Astrocyte of the spinal cord (primary cell): Measurements from ENCODE around the gene COL5A1.

ENCODE experiments used
- DNase-seq: peaks from one replicate; pipeline ENCODE4 v3.0.0; 2011; ENCODE audit warnings: low read depth, low spot score
- H3K4me3 ChIP-seq: 2 replicates; pipeline ENCODE4 v1.5.1; 2011; ENCODE audit warnings: low read depth, mild to moderate bottlenecking, low read length, moderate library complexity
- in situ Hi-C: cut with HindIII; loops from 2 replicates; pipeline ENCODE4 v1.10.0; 2017; ENCODE audit warnings: low sequenced_read_pairs
- TF ChIP-seq, protein P1 (sequence below): IDR thresholded peaks from 2 replicates; pipeline ENCODE4 v1.5.1; 2012; ENCODE audit warnings: low read depth, mild to moderate bottlenecking, low read length, inconsistent platforms

Gene COL5A1

DNA sequence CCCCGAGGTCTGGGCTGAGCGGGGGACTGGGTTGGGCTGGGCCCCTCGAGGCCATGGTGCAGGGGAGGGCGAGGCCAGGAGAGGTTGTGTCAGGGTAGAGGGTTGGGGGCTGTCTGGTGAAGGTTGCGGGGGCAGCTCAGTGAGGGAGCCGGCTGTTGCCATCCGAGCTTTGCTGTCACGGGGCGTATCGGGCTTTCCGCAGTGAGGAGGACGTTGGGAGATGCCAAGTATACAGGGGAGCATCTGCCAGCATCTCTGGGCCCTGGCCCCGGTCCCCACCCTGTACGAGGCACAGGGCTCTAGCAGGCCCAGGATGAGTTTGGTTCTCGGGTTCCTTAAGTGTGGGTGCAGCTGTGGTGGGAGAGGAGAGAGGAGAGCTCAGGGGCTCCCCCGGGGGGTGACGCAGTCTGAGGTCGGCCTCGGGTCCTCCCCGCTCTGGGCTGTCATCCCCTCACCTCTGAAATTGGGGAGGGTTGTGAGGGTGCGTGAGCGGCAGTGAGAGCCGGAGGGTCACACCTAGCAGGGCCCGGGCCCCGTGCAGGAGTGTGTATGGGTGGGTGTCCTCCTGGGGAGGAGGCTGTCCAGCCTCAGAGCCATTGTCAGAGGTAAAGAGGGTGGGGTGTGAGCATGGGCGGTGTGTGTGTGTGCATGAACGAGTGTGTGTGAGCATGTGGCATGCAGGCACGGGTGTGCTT is 87.3 kb downstream of the COL5A1 start:
- in situ Hi-C loops: no loop called here
- no peak for DNase-seq
- TF ChIP-seq, protein P1, sequence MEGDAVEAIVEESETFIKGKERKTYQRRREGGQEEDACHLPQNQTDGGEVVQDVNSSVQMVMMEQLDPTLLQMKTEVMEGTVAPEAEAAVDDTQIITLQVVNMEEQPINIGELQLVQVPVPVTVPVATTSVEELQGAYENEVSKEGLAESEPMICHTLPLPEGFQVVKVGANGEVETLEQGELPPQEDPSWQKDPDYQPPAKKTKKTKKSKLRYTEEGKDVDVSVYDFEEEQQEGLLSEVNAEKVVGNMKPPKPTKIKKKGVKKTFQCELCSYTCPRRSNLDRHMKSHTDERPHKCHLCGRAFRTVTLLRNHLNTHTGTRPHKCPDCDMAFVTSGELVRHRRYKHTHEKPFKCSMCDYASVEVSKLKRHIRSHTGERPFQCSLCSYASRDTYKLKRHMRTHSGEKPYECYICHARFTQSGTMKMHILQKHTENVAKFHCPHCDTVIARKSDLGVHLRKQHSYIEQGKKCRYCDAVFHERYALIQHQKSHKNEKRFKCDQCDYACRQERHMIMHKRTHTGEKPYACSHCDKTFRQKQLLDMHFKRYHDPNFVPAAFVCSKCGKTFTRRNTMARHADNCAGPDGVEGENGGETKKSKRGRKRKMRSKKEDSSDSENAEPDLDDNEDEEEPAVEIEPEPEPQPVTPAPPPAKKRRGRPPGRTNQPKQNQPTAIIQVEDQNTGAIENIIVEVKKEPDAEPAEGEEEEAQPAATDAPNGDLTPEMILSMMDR: no peak
- no peak overlapping the region for H3K4me3 ChIP-seq

DNA sequence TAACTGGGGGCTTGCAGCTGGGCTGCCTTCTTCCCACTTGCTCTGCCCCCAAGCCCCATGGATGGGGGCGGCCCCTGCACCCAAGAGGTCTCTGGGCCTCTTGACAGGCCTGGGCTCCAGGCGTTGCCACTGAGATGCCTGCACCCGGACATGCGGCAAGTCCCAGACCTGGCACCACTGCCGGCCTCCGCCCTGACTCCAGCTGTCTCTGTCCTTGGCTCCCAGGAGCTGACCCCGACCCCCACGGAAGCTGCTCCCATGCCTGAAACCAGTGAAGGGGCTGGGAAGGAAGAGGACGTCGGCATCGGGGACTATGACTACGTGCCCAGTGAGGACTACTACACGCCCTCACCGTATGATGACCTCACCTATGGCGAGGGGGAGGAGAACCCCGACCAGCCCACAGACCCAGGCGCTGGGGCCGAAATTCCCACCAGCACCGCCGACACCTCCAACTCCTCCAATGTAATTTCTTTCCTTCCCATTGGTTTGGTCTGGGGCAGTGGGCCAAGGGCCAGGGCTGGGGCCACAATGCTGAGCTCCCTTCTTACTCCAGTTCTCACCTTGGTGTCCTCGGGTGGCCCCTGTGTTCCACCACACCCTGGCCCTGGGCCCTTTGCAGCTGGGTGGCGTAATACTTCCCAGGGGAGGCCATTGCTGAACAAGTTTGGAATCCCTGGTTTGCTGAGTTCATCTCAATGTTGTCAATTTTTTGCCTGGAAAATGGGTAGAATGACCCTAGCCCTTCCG is 88.6 kb downstream of the COL5A1 start:
- DNase-seq: no peak
- in situ Hi-C loops: no loop called here
- H3K4me3 ChIP-seq: no peak overlapping the region
- TF ChIP-seq, protein P1: no peak

DNA sequence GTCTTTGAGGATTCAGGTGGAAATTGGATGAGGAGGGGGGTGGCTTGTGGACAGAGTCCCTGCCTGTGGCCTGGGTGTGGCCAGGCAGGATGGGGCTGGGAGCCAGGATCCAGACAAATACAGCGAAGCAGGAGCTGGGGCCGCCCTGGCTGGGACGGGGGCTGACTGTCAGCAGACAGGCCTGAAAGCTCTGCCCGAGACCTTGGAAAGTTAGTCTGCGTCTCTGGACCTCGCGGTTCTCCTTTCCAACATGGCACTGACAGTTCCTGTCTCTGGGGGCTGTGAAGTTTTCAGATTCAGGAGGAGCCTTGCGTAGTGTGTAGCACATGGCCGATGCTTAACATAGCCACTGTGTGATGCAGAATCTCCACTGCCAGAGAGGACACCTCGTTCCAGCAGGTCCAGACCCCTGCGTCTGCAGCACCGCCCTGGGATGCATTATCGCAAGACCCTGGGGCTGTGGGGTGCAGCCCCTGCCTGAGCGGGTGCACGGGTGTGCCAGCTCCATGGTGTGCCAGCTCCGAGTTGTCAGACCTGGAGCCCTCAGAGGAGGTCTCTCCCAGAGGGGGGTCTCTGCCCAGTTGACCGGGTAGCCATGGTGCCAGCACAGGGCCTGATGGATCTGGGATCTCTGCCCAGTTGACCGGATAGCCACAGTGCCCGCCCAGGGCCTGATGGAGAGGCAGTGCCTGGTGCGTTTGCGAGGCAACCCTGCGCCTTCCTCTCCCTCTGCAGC is 89.3 kb downstream of the COL5A1 start:
- DNase-seq: no peak
- in situ Hi-C loops: no loop called here
- TF ChIP-seq, protein P1: no peak
- no peak overlapping the region for H3K4me3 ChIP-seq

DNA sequence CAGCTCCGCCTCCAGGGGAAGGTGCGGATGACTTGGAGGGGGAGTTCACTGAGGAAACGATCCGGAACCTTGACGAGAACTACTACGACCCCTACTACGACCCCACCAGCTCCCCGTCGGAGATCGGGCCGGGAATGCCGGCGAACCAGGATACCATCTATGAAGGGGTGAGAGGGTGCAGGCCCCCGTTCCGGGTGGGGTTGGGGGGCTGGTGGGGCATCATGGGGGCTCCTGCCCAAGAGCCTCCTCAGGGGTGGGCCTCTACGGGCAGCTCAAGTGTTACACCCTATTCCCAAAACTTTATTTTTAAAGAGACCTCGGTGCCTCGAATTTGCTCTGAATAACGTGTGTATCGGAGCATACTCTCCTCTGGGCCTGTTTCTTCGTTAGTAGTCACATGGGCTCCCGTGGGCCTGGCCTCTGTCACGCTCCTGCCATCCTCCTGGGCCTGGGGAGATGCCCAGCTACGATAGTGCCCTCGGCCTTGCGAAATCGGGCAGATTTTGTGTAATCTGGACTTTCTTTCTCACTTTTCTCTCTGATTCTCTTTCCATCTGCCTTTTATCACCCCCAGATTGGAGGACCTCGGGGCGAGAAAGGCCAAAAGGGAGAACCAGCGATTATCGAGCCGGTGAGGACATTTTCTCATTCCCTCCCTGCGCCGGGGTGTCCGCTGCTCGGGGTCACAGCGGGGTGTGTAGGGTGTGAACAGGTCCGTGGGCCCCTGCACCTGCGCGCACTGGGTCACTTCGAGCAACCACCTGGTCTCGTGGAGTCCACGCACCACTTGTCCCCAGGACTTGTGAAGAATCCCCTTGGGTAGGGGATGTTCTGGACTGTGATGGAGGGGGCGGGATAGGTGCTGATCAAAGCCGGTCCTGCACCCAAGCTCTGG is 90.1 kb downstream of the COL5A1 start:
- in situ Hi-C loops: no loop called here
- TF ChIP-seq, protein P1: no peak

DNA sequence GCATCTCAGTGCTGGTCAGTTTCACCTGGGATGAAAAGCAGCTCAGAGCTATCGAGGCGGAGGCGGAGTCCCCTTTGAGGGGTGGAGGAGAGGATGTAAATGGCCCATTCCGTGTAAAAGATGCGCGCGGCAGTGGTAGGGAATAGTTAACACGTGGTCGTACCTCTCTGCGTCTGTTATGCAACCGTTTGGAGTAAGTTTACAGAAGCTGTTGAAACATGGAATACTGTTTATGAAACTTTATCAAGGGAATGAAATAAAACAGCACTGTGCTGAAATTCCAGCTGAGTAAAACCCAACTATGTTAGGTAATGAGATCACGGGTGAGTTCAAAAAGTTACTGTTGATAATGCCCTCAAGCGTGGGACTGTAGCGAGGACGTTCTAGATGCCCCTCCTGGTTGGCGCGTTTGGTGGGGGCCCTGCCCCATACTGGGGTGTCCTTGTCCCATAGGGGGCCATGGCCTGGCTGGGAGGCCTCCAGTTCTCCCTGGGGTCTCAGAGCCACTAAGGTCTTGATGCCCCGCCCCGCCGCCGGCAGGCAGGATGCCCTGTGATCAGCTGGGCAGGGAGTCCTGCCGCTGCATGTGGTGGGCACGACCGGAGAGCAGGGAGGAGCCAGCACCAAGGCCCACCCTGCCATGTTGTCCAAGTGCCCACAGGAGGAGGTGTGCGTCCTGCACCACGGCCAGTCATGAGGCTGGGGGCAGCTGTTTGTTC is 90.9 kb downstream of the COL5A1 start:
- H3K4me3 ChIP-seq: no peak overlapping the region
- TF ChIP-seq, protein P1: no peak
- no peak for DNase-seq
- in situ Hi-C loops: no loop called here

More for the DNA sequence above, 90.1 kb downstream of the COL5A1 start:
- DNase-seq: no peak
- H3K4me3 ChIP-seq: no peak overlapping the region
